WTC11 (cell line): Measurements from ENCODE around the gene C10orf95. TPM values are rescaled to one million over a fixed set of nuclear protein-coding genes. Genes with fewer than 3 reads are reported as not detected.

Experiments used
- AR ChIP-seq: fragments of 250-450 bp; sonication (Bioruptor Pico); IDR thresholded peaks from 2 replicates; pipeline ENCODE4 v1.9.0; 2021; ENCODE audit warnings: mild to moderate bottlenecking
- ETV6 ChIP-seq: sonication (generic); formaldehyde crosslinking; IDR thresholded peaks from 2 replicates; pipeline ENCODE4 v1.8.1; 2022; ENCODE audit warnings: mild to moderate bottlenecking, missing genetic modification reagents
- FOXP4 ChIP-seq: sonication (generic); formaldehyde crosslinking; IDR thresholded peaks from 2 replicates; pipeline ENCODE4 v1.8.0; 2022; ENCODE audit warnings: mild to moderate bottlenecking, missing genetic modification reagents
- GABPB1 ChIP-seq: sonication (generic); formaldehyde crosslinking; IDR thresholded peaks from 2 replicates; pipeline ENCODE4 v1.8.1; 2023; ENCODE audit warnings: mild to moderate bottlenecking, missing genetic modification reagents
- KAT7 ChIP-seq: sonication (generic); formaldehyde crosslinking; IDR thresholded peaks from 2 replicates; pipeline ENCODE4 v1.8.1; 2023; ENCODE audit warnings: missing genetic modification reagents, mild to moderate bottlenecking, borderline replicate concordance
- MYBL2 ChIP-seq: sonication (generic); formaldehyde crosslinking; IDR thresholded peaks from 2 replicates; pipeline ENCODE4 v1.8.1; 2023; ENCODE audit warnings: mild to moderate bottlenecking, moderate library complexity, missing genetic modification reagents
- RELA ChIP-seq: sonication (generic); formaldehyde crosslinking; IDR thresholded peaks from 2 replicates; pipeline ENCODE4 v1.8.1; 2022; ENCODE audit warnings: missing genetic modification reagents, mild to moderate bottlenecking, borderline replicate concordance
- SP1 ChIP-seq: sonication (generic); formaldehyde crosslinking; conservative IDR thresholded peaks from 2 replicates; pipeline ENCODE4 v1.8.1; 2022; ENCODE audit warnings: missing genetic modification reagents
- TEAD1 ChIP-seq: sonication (generic); formaldehyde crosslinking; IDR thresholded peaks from 2 replicates; pipeline ENCODE4 v1.8.0; 2022; ENCODE audit warnings: mild to moderate bottlenecking, missing genetic modification reagents
- USF1 ChIP-seq: sonication (generic); formaldehyde crosslinking; IDR thresholded peaks from 2 replicates; pipeline ENCODE4 v1.8.0; 2022; ENCODE audit warnings: mild to moderate bottlenecking, missing genetic modification reagents
- total RNA-seq: library from RNA; stranded (reverse); gene quantifications from 3 replicates; pipeline ENCODE4 v1.2.3, GENCODE V29; 2021
- TF ChIP-seq, protein P1 (sequence below): sonication (generic); formaldehyde crosslinking; IDR thresholded peaks from 2 replicates; pipeline ENCODE4 v1.8.0; 2022; ENCODE audit warnings: missing genetic modification reagents
- TF ChIP-seq, protein P2 (sequence below): sonication (generic); formaldehyde crosslinking; IDR thresholded peaks from 2 replicates; pipeline ENCODE4 v1.8.0; 2023; ENCODE audit warnings: missing genetic modification reagents, mild to moderate bottlenecking, borderline replicate concordance

C10orf95 gene
- total RNA-seq, 1 experiment from 2014 or later: 0.96 TPM

- 0 out of 2 replicates have a peak, but pooled peaks have one; percentile 48 for TF ChIP-seq FOXP4
- TF ChIP-seq ETV6: peak; percentile 82
- TF ChIP-seq, protein P1, sequence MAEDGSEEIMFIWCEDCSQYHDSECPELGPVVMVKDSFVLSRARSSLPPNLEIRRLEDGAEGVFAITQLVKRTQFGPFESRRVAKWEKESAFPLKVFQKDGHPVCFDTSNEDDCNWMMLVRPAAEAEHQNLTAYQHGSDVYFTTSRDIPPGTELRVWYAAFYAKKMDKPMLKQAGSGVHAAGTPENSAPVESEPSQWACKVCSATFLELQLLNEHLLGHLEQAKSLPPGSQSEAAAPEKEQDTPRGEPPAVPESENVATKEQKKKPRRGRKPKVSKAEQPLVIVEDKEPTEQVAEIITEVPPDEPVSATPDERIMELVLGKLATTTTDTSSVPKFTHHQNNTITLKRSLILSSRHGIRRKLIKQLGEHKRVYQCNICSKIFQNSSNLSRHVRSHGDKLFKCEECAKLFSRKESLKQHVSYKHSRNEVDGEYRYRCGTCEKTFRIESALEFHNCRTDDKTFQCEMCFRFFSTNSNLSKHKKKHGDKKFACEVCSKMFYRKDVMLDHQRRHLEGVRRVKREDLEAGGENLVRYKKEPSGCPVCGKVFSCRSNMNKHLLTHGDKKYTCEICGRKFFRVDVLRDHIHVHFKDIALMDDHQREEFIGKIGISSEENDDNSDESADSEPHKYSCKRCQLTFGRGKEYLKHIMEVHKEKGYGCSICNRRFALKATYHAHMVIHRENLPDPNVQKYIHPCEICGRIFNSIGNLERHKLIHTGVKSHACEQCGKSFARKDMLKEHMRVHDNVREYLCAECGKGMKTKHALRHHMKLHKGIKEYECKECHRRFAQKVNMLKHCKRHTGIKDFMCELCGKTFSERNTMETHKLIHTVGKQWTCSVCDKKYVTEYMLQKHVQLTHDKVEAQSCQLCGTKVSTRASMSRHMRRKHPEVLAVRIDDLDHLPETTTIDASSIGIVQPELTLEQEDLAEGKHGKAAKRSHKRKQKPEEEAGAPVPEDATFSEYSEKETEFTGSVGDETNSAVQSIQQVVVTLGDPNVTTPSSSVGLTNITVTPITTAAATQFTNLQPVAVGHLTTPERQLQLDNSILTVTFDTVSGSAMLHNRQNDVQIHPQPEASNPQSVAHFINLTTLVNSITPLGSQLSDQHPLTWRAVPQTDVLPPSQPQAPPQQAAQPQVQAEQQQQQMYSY (CRISPR knock-in tag): 0 out of 2 replicates have a peak, but pooled peaks have one; percentile 9
- no peak for TF ChIP-seq AR (CRISPR knock-in tag)
- peak; percentile 78 for TF ChIP-seq TEAD1
- 0 out of 2 replicates have a peak, but pooled peaks have one; percentile 63 for TF ChIP-seq RELA
- TF ChIP-seq GABPB1 (CRISPR knock-in tag): peak; percentile 27; the same call in 1 of the 2 replicates
- TF ChIP-seq MYBL2: peak; percentile 50; the same call in 1 of the 2 replicates
- TF ChIP-seq USF1: peak; percentile 52; the same call in 1 of the 2 replicates
- peak; percentile 100 for TF ChIP-seq SP1 (CRISPR knock-in tag)
- TF ChIP-seq KAT7 (CRISPR knock-in tag): 0 out of 2 replicates have a peak, but pooled peaks have one; percentile 40
- TF ChIP-seq, protein P2, sequence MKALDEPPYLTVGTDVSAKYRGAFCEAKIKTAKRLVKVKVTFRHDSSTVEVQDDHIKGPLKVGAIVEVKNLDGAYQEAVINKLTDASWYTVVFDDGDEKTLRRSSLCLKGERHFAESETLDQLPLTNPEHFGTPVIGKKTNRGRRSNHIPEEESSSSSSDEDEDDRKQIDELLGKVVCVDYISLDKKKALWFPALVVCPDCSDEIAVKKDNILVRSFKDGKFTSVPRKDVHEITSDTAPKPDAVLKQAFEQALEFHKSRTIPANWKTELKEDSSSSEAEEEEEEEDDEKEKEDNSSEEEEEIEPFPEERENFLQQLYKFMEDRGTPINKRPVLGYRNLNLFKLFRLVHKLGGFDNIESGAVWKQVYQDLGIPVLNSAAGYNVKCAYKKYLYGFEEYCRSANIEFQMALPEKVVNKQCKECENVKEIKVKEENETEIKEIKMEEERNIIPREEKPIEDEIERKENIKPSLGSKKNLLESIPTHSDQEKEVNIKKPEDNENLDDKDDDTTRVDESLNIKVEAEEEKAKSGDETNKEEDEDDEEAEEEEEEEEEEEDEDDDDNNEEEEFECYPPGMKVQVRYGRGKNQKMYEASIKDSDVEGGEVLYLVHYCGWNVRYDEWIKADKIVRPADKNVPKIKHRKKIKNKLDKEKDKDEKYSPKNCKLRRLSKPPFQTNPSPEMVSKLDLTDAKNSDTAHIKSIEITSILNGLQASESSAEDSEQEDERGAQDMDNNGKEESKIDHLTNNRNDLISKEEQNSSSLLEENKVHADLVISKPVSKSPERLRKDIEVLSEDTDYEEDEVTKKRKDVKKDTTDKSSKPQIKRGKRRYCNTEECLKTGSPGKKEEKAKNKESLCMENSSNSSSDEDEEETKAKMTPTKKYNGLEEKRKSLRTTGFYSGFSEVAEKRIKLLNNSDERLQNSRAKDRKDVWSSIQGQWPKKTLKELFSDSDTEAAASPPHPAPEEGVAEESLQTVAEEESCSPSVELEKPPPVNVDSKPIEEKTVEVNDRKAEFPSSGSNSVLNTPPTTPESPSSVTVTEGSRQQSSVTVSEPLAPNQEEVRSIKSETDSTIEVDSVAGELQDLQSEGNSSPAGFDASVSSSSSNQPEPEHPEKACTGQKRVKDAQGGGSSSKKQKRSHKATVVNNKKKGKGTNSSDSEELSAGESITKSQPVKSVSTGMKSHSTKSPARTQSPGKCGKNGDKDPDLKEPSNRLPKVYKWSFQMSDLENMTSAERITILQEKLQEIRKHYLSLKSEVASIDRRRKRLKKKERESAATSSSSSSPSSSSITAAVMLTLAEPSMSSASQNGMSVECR (CRISPR knock-in tag): peak; percentile 79; the same call in 1 of the 2 replicates
Measured at GRCh38 chr10:102432162-102432950, 19.0 kb downstream of the C10orf95 start, which contains the start of gene CUEDC2 (continued).
